Hematopoietic multipotent progenitor cell treated with erythropoietin and hydrocortisone succinate and interleukin-3 and kit ligand, for 4 days (in vitro differentiated cells): ENCODE measurements around the gene GRAP2.
"Not testable (repeated sequence)": the region's sequence is repeated elsewhere in the genome, so short reads cannot be mapped to it uniquely, and the experiment has no call there.

Experiments
- DNase-seq: peaks from one replicate; pipeline ENCODE4 v3.0.0-alpha.2; 2015

Gene GRAP2

GRCh38 chr22:39898997-39899396, 1.9 kb upstream of the GRAP2 start:
- DNase-seq: peak; percentile 71

- no peak for DNase-seq
These were observed 772 bp downstream of the GRAP2 start for GRCh38 chr22:39901565-39902146.

- DNase-seq: not testable (repeated sequence)
These were observed 3.1 kb downstream of the GRAP2 start for GRCh38 chr22:39904024-39904423.

GRCh38 chr22:39904862-39905261, 4.0 kb downstream of the GRAP2 start:
- no peak for DNase-seq

- no peak for DNase-seq
These were observed 4.8 kb downstream of the GRAP2 start for GRCh38 chr22:39905687-39906086.

- DNase-seq: no peak
These were observed 5.3 kb downstream of the GRAP2 start for GRCh38 chr22:39906207-39906606.

- DNase-seq: no peak
These were observed 6.2 kb downstream of the GRAP2 start for GRCh38 chr22:39907047-39907446.

- DNase-seq: no peak
These were observed 6.8 kb downstream of the GRAP2 start for GRCh38 chr22:39907605-39908097.

GRCh38 chr22:39908136-39908535, 7.3 kb downstream of the GRAP2 start:
- no peak for DNase-seq

- DNase-seq: no peak
These were observed 7.9 kb downstream of the GRAP2 start for GRCh38 chr22:39908737-39909136.

GRCh38 chr22:39910876-39911613, 10.2 kb downstream of the GRAP2 start:
- no peak for DNase-seq

GRCh38 chr22:39913321-39913720, 12.4 kb downstream of the GRAP2 start:
- no peak for DNase-seq

GRCh38 chr22:39913886-39914285, 13.0 kb downstream of the GRAP2 start:
- DNase-seq: no peak

GRCh38 chr22:39914584-39914983, 13.7 kb downstream of the GRAP2 start:
- DNase-seq: no peak

- DNase-seq: peak; percentile 57
These were observed 14.4 kb downstream of the GRAP2 start for GRCh38 chr22:39915295-39915726.

GRCh38 chr22:39916496-39916895, 15.6 kb downstream of the GRAP2 start:
- DNase-seq: no peak

- DNase-seq: no peak
These were observed 16.3 kb downstream of the GRAP2 start for GRCh38 chr22:39917197-39917643.

GRCh38 chr22:39917776-39918495, 17.1 kb downstream of the GRAP2 start:
- DNase-seq: peak; percentile 68

- DNase-seq: peak; percentile 89
These were observed 19.4 kb downstream of the GRAP2 start for GRCh38 chr22:39920134-39920743.

- no peak for DNase-seq
These were observed 22.8 kb downstream of the GRAP2 start for GRCh38 chr22:39923696-39924095.

GRCh38 chr22:39924286-39924685, 23.4 kb downstream of the GRAP2 start:
- DNase-seq: no peak

- no peak for DNase-seq
These were observed 24.4 kb downstream of the GRAP2 start for GRCh38 chr22:39925273-39925672.
